ENCODE results near the gene IL1RAP. TPM values are rescaled to one million over a fixed set of nuclear protein-coding genes. Genes with fewer than 3 reads are reported as not detected.
A peak's percentile ranks its signal among the peaks of the same experiment; 100 is the strongest.

IL1RAP gene
- total RNA-seq, 2 donors from 2014 or later, result 5.3 to 5.4 TPM

DNA sequence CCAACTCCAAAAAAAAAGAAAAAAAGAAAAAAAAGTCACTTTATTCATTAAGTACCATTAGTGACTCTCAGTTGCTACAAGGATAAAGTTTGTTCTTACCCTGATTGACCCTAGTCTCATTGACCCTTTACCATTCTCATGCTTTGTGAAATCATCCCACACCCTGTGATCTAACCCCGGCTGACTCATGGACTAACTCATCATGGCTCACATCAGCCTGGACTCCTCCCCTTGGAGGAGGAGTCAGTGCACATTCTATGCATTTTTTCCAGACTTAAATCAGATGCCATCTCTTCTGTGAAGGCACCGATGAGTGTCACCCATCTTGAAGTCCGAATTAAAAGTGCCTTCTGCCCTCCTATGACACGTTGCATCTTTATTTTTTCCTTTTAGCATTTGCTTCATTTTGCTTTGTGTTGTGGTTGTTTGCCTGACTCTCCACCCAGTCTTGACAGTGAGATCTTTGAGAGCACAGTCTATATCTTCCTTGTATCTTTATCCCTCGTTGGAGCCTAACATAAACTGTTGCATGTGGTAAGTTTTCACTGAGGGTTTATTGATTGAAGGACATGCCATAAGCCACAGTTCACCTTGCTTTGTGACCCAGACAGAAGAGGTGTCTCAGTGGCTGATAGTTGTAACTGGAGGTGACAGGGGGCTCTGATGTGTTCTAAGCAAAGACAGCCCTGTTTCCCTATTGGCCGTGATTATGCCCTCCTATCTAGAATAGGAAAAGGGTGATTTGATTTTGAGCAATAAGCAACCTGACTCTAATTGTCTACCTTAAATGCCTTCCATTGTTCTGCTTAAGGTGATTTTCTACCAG, 72.1 kb downstream of the IL1RAP start:
- no peaks in the 10 kb centered on the region for H3K27me3 ChIP-seq
- 70 to 76% methylated on average over 6 of the region's 6 CpGs for WGBS, 2 donors
- H3K27ac ChIP-seq, result no peak overlapping the region
- intact Hi-C loops (cut with DNase I), result no loop called here
- H3K9me3 ChIP-seq, result no peaks in the 10 kb centered on the region
- DNase-seq (peak in 1 of 4 donors; percentile 17), ATAC-seq (no peak)
- no peak overlapping the region for H3K4me3 ChIP-seq
- TF ChIP-seq POLR2A (IDR thresholded peaks at IDR 0.05) (no peak), CTCF (IDR thresholded peaks at IDR 0.05) (no peak)
- peaks cover 8% of the 10 kb centered on the region for H3K4me1 ChIP-seq
- H3K36me3 ChIP-seq (replicated peaks in 1 of 2; ENCODE audit: insufficient read depth in 1 of 2, low read depth in 2 of 2), result no peaks in the 10 kb centered on the region

GRCh38 chr3:190586631-190587011, 72.7 kb downstream of the IL1RAP start:
- TF ChIP-seq CTCF (IDR thresholded peaks at IDR 0.05) (no peak), POLR2A (IDR thresholded peaks at IDR 0.05) (no peak)
- Histone ChIP-seq H3K4me3 (no peak overlapping the region), H3K27ac (no peak overlapping the region), H3K9me3 (no peaks in the 10 kb centered on the region), H3K36me3 (replicated peaks in 1 of 2; ENCODE audit: insufficient read depth in 1 of 2, low read depth in 2 of 2) (no peaks in the 10 kb centered on the region), H3K4me1 (peaks cover 10% of the 10 kb centered on the region), H3K27me3 (no peaks in the 10 kb centered on the region)
- DNase-seq, result no peak
- ATAC-seq, result no peak
- WGBS, 2 donors, result 68 to 87% methylated on average over 4 of the region's 4 CpGs
- intact Hi-C loops (cut with DNase I), result no loop called here

- WGBS, 2 donors, result 52 to 60% methylated on average over 2 of the region's 2 CpGs
- ATAC-seq (no peak), DNase-seq (no peak)
- H3K9me3 ChIP-seq, result no peaks in the 10 kb centered on the region
- H3K27ac ChIP-seq, result no peak overlapping the region
- intact Hi-C loops (cut with DNase I), result no loop called here
- TF ChIP-seq CTCF (IDR thresholded peaks at IDR 0.05), result no peak
- no peak for TF ChIP-seq POLR2A (IDR thresholded peaks at IDR 0.05)
- H3K4me1 ChIP-seq, result peaks cover 10% of the 10 kb centered on the region
- no peak overlapping the region for H3K4me3 ChIP-seq
- H3K36me3 ChIP-seq (replicated peaks in 1 of 2; ENCODE audit: insufficient read depth in 1 of 2, low read depth in 2 of 2), result no peaks in the 10 kb centered on the region
- H3K27me3 ChIP-seq, result no peaks in the 10 kb centered on the region
These were observed 74.7 kb downstream of the IL1RAP start for GRCh38 chr3:190588570-190588969.

DNA sequence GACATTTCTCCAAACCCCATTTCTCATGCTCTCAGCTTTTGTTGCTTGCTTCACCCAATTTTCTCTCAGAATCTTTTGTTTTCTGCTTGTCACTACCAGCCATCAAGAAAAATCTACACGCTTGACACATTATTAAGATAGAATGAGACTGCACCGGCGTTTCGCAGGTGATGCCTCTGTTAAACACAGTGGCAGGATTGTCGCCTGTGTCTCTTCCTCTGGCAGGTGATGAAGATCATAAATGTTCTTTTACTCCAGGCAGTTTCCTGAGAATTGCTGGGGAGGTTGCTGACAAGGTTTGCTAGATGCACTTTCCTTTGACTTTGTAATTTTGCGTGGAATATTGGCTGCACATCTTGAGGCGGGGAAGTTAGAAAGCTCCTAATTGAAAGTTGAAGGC, 75.4 kb downstream of the IL1RAP start:
- intact Hi-C loops (cut with DNase I), result no loop called here
- 88 to 89% methylated on average over 7 of the region's 7 CpGs for WGBS, 2 donors
- no peak for TF ChIP-seq POLR2A (IDR thresholded peaks at IDR 0.05)
- no peak for TF ChIP-seq CTCF (IDR thresholded peaks at IDR 0.05)
- Histone ChIP-seq H3K27ac (no peak overlapping the region), H3K4me3 (no peak overlapping the region), H3K9me3 (no peaks in the 10 kb centered on the region), H3K4me1 (peaks cover 10% of the 10 kb centered on the region), H3K27me3 (no peaks in the 10 kb centered on the region), H3K36me3 (replicated peaks in 1 of 2; ENCODE audit: insufficient read depth in 1 of 2, low read depth in 2 of 2) (no peaks in the 10 kb centered on the region)
- ATAC-seq (no peak), DNase-seq (no peak)

DNA sequence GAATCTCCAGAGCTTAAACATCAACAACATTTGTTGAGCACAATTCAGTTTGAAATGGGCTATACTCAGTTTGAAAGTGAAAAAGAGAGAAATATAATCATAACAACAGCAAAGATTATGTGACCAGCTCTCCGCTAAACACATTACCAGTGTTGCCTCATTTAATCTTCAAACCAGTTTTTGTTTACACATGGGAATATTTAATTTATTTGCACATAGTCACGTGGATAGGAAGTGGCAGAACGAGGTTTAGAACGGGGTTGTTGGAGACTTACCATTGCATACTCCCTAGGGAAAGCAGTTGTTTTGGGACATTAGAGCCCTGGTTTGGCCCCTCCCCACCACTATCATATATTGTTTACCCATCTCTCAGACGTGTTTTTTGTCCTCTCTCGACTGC, 77.2 kb downstream of the IL1RAP start:
- Histone ChIP-seq H3K9me3 (no peaks in the 10 kb centered on the region), H3K4me3 (no peak overlapping the region), H3K36me3 (replicated peaks in 1 of 2; ENCODE audit: insufficient read depth in 1 of 2, low read depth in 2 of 2) (no peaks in the 10 kb centered on the region), H3K27me3 (no peaks in the 10 kb centered on the region), H3K4me1 (peaks cover 19% of the 10 kb centered on the region), H3K27ac (no peak overlapping the region)
- DNase-seq (peak in 1 of 4 donors; percentile 13), ATAC-seq (peak; percentile 57)
- intact Hi-C loops (cut with DNase I), result no loop called here
- TF ChIP-seq POLR2A (IDR thresholded peaks at IDR 0.05) (no peak), CTCF (IDR thresholded peaks at IDR 0.05) (no peak)
- 9 to 14% methylated on average over 6 of the region's 6 CpGs for WGBS, 2 donors

All from body of pancreas (tissue), 4 donors.